Measurements from ENCODE around the gene UNC119.

Gene UNC119

GRCh38 chr17:28573966-28574480 is 21.6 kb upstream of the UNC119 start:
- H3K27me3 ChIP-seq = no peaks in the 10 kb centered on the region
- H3K4me1 ChIP-seq = peaks cover 12% of the 10 kb centered on the region
- no peak overlapping the region for H3K4me3 ChIP-seq (ENCODE audit: low read depth, low read length)
- H3K9me3 ChIP-seq = no peaks in the 10 kb centered on the region
- DNase-seq = no peak
- peaks cover 10% of the 10 kb centered on the region for H3K36me3 ChIP-seq
- no peak for TF ChIP-seq CTCF (IDR thresholded peaks at IDR 0.05; ENCODE audit: low read depth, low read length)

- H3K9me3 ChIP-seq = no peaks in the 10 kb centered on the region
- H3K27me3 ChIP-seq = no peaks in the 10 kb centered on the region
- H3K4me1 ChIP-seq = peaks cover 12% of the 10 kb centered on the region
- H3K36me3 ChIP-seq = peaks cover 5% of the 10 kb centered on the region
- H3K4me3 ChIP-seq (ENCODE audit: low read depth, low read length) = no peak overlapping the region
- no peak for TF ChIP-seq CTCF (IDR thresholded peaks at IDR 0.05; ENCODE audit: low read depth, low read length)
- no peak for DNase-seq
These were observed 21.1 kb upstream of the UNC119 start for GRCh38 chr17:28573521-28573920.

- H3K36me3 ChIP-seq = peaks cover under 1% of the 10 kb centered on the region
- H3K9me3 ChIP-seq = no peaks in the 10 kb centered on the region
- H3K4me3 ChIP-seq (ENCODE audit: low read depth, low read length) = no peak overlapping the region
- H3K4me1 ChIP-seq = peaks cover 12% of the 10 kb centered on the region
- no peaks in the 10 kb centered on the region for H3K27me3 ChIP-seq
- no peak for DNase-seq
- no peak for TF ChIP-seq CTCF (IDR thresholded peaks at IDR 0.05; ENCODE audit: low read depth, low read length)
These were observed 20.6 kb upstream of the UNC119 start for GRCh38 chr17:28573040-28573380.

GRCh38 chr17:28572259-28573039 is 20.0 kb upstream of the UNC119 start:
- no peak for TF ChIP-seq CTCF (IDR thresholded peaks at IDR 0.05; ENCODE audit: low read depth, low read length)
- no peaks in the 10 kb centered on the region for H3K9me3 ChIP-seq
- peaks cover 12% of the 10 kb centered on the region for H3K4me1 ChIP-seq
- no peak for DNase-seq
- H3K36me3 ChIP-seq = no peaks in the 10 kb centered on the region; the same call in 1 of the 2 replicates
- H3K27me3 ChIP-seq = no peaks in the 10 kb centered on the region
- no peak overlapping the region; the same call in 1 of the 2 replicates for H3K4me3 ChIP-seq (ENCODE audit: low read depth, low read length)

- H3K9me3 ChIP-seq = no peaks in the 10 kb centered on the region
- peak; percentile 93 for DNase-seq
- H3K4me1 ChIP-seq = peaks cover 7% of the 10 kb centered on the region; the same call in 1 of the 2 replicates
- TF ChIP-seq CTCF (IDR thresholded peaks at IDR 0.05; ENCODE audit: low read depth, low read length) = no peak
- no peaks in the 10 kb centered on the region for H3K27me3 ChIP-seq
- H3K4me3 ChIP-seq (ENCODE audit: low read depth, low read length) = peak within 1 kb of the TSS; percentile 88
- H3K36me3 ChIP-seq = no peaks in the 10 kb centered on the region; the same call in 1 of the 2 replicates
These were observed 19.1 kb upstream of the UNC119 start, which contains the start of gene PIGS for GRCh38 chr17:28571361-28572122. TSS of gene PIGS (minus strand) at chr17:28571524. CDS start at chr17:28571496, 28 bp downstream.
